Measurements from ENCODE around the gene JDP2.

Gene JDP2

GRCh38 chr14:75435473-75435872, 7.7 kb downstream of the JDP2 start:
- DNase-seq (ENCODE audit: low spot score) (no peak), FAIRE-seq (no peak)

GRCh38 chr14:75437201-75438143, 9.7 kb downstream of the JDP2 start:
- no peak for FAIRE-seq
- DNase-seq (ENCODE audit: low spot score), result no peak

- DNase-seq (ENCODE audit: low spot score), result no peak
- no peak for FAIRE-seq
Observed at GRCh38 chr14:75438486-75439080, 10.8 kb downstream of the JDP2 start.

- DNase-seq (ENCODE audit: low spot score) (no peak), FAIRE-seq (no peak)
Observed at GRCh38 chr14:75439989-75440388, 12.2 kb downstream of the JDP2 start.

- DNase-seq (ENCODE audit: low spot score) (no peak), FAIRE-seq (no peak)
Observed at GRCh38 chr14:75440733-75441477, 13.1 kb downstream of the JDP2 start.

- no peak for FAIRE-seq
- DNase-seq (ENCODE audit: low spot score), result no peak
Observed at GRCh38 chr14:75441728-75442127, 13.9 kb downstream of the JDP2 start.

GRCh38 chr14:75442166-75442565, 14.3 kb downstream of the JDP2 start:
- DNase-seq (ENCODE audit: low spot score), result no peak
- no peak for FAIRE-seq

- no peak for FAIRE-seq
Observed at GRCh38 chr14:75442642-75443041, 14.8 kb downstream of the JDP2 start.

GRCh38 chr14:75443203-75443969, 15.6 kb downstream of the JDP2 start:
- no peak for DNase-seq (ENCODE audit: low spot score)
- no peak for FAIRE-seq

More at GRCh38 chr14:75442642-75443041, 14.8 kb downstream of the JDP2 start:
- no peak for DNase-seq (ENCODE audit: low spot score)

- DNase-seq (ENCODE audit: low spot score) (no peak), FAIRE-seq (no peak)
Observed at GRCh38 chr14:75445236-75445635, 17.4 kb downstream of the JDP2 start.

- FAIRE-seq (no peak), DNase-seq (ENCODE audit: low spot score) (no peak)
Observed at GRCh38 chr14:75445963-75446362, 18.1 kb downstream of the JDP2 start.

GRCh38 chr14:75446447-75446846, 18.6 kb downstream of the JDP2 start:
- no peak for FAIRE-seq
- DNase-seq (ENCODE audit: low spot score), result no peak

GRCh38 chr14:75448209-75448608, 20.4 kb downstream of the JDP2 start:
- DNase-seq (ENCODE audit: low spot score) (no peak), FAIRE-seq (no peak)

- DNase-seq (ENCODE audit: low spot score), result no peak
- no peak for FAIRE-seq
Observed at GRCh38 chr14:75449036-75449435, 21.2 kb downstream of the JDP2 start.

GRCh38 chr14:75449696-75450095, 21.9 kb downstream of the JDP2 start:
- no peak for FAIRE-seq
- no peak for DNase-seq (ENCODE audit: low spot score)

GRCh38 chr14:75450381-75451276, 22.8 kb downstream of the JDP2 start:
- FAIRE-seq, result no peak
- no peak for DNase-seq (ENCODE audit: low spot score)

GRCh38 chr14:75452324-75452723, 24.5 kb downstream of the JDP2 start:
- no peak for DNase-seq (ENCODE audit: low spot score)
- FAIRE-seq, result no peak

- no peak for FAIRE-seq
- no peak for DNase-seq (ENCODE audit: low spot score)
Observed at GRCh38 chr14:75452900-75453816, 25.3 kb downstream of the JDP2 start.

- FAIRE-seq (no peak), DNase-seq (ENCODE audit: low spot score) (no peak)
Observed at GRCh38 chr14:75453817-75454434, 26.1 kb downstream of the JDP2 start.
